H1 (cell line): Measurements from ENCODE around the gene PEX14. TPM values are rescaled to one million over a fixed set of nuclear protein-coding genes. Genes with fewer than 3 reads are reported as not detected.

Experiments
- E2F6 ChIP-seq: IDR thresholded peaks from 2 replicates; pipeline ENCODE4 v1.6.1; 2012; ENCODE audit warnings: inconsistent platforms
- polyA plus RNA-seq, 7 experiments: library from polyadenylated mRNA; depleted of rRNA in 3 of 7; stranded (reverse) in 5 of 7; unstranded in 2 of 7; fragments of >200 nt in 5 of 7; fragments of 200-250 nt in 2 of 7; gene quantifications; 1 replicate in 5 of 7; 2 replicates in 1 of 7; 4 replicates in 1 of 7; pipeline versions ENCODE4 v1.2.1 to v1.2.3, GENCODE V29; 2011 to 2013; ENCODE audit warnings: missing spikeins in 2 of 7, mixed read lengths in 2 of 7
- total RNA-seq: library from RNA; stranded (reverse); fragmentation: NEBNext Ultra II Directional; extraction: Animal tissue kit (Norgen Biotek cat#: 25700); gene quantifications from 2 replicates; pipeline ENCODE4 v1.2.1, GENCODE V29; 2021

Gene PEX14
- total and polyA plus RNA-seq, 2 of the 8 experiments (the other 6 are each of a cell fraction or from before 2014, with no cell fraction given) = 13.0 to 19.8 TPM

DNA sequence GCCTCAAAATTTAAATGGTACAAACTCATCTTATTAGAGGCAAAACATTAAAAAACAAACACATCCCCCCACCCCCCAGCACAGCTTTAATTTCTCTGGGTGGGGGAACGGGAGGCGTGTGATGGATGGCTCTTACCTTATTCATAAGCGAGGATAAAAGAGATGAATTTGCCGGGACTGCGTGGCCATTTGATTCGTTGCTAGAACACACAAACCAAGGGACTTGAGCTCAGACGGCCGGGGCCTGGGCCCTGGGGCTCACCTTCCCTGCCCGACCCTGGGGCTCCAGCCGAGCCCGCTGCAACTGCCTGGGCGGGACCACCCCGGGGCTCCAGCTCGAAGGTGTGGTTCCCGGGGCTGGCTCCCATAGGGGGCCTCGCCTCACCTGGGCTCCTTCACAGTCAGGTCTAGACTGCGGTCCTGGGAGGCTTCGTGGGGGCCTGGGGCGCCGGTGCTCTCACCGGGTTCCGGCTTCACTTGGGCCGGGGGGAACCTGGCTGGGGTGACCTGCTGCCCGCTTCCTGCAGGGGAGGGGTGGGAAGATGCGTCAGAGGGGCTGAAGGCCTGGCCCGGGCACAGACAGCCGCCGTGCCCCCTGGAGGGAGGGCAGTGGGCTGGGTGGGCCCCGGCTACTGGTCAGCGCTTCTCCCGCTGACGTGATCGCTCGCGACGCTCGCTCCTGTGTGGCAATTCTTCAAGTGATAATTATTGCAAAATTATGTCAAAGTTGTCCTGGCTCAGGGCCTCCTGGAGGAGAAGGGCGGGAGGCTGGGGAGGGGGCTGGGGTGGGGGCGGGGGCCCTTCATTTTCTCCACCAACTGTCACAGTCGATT lies 176.0 kb downstream of the PEX14 start (continued):
- TF ChIP-seq E2F6 = no peak
